Thyroid gland (tissue), 4 donors: Measurements from ENCODE around the gene RPN2. TPM values are rescaled to one million over a fixed set of nuclear protein-coding genes. Genes with fewer than 3 reads are reported as not detected.
A peak's percentile ranks its signal among the peaks of the same experiment; 100 is the strongest.

ENCODE experiments used
- DNase-seq, 2 donors: peaks; one replicate each; pipeline ENCODE4 v3.0.0-alpha.2; 2019
- H3K27ac ChIP-seq, 3 donors: fragments of 200-600 bp; sonication (generic); 1 replicate in 2 of 3; 2 replicates in 1 of 3; pipeline ENCODE4 v1.5.1; 2016 to 2019; ENCODE audit warnings: mild to moderate bottlenecking in 1 of 3, moderate library complexity in 1 of 3
- H3K27me3 ChIP-seq: fragments of 200-600 bp; sonication (generic); one replicate; pipeline ENCODE4 v1.5.1; 2019
- H3K36me3 ChIP-seq, 2 donors: fragments of 200-600 bp; sonication (generic); one replicate each; pipeline ENCODE4 v1.5.1; 2016 to 2019
- H3K4me1 ChIP-seq, 2 donors: fragments of 200-600 bp; sonication (generic); one replicate each; pipeline ENCODE4 v1.5.1; 2017 to 2019
- H3K4me3 ChIP-seq, 3 donors: fragments of 200-600 bp; sonication (generic); replicated peaks in 1 of 3; 1 replicate in 2 of 3; 2 replicates in 1 of 3; pipeline ENCODE4 v1.5.1; 2016; ENCODE audit warnings: mild to moderate bottlenecking in 1 of 3
- H3K9me3 ChIP-seq: fragments of 200-600 bp; sonication (generic); one replicate; pipeline ENCODE4 v1.5.1; 2017
- CTCF ChIP-seq, 6 experiments: fragments of 200-600 bp in 3 of 6; fragments of 450-650 bp in 3 of 6; sonication (generic) in 3 of 6; IDR thresholded peaks; one replicate each; pipeline ENCODE4 v1.5.1; 2016 to 2019; ENCODE audit warnings: antibody characterized with exemption in 6 of 6, mild to moderate bottlenecking in 2 of 6, inconsistent platforms in 1 of 6, moderate library complexity in 1 of 6
- POLR2A ChIP-seq, 2 donors: fragments of 450-650 bp; IDR thresholded peaks; one replicate each; pipeline ENCODE4 v1.6.1; 2017; ENCODE audit warnings: antibody characterized with exemption in 2 of 2, mild to moderate bottlenecking in 2 of 2, moderate library complexity in 1 of 2
- WGBS, 2 donors: methylation state at CpG; one replicate each; pipeline ENCODE4 v1.1.5; 2017; 5-methylcytosine and 5-hydroxymethylcytosine counted together
- intact Hi-C: fragments of 100-400 bp; cut with DNase I; formaldehyde crosslinking; loops from one replicate; pipeline ENCODE4 v1.15.1; 2023
- total RNA-seq, 4 donors: library from RNA; depleted of rRNA; stranded (reverse); fragments of >200 nt; gene quantifications; one replicate each; pipeline ENCODE4 v1.2.3, GENCODE V29; 2016

Gene RPN2
- total RNA-seq, 4 donors from 2014 or later = 175 to 342 (median 296) TPM

GRCh38 chr20:37274851-37275524 is 95.9 kb downstream of the RPN2 start:
- no peaks in the 10 kb centered on the region for H3K27me3 ChIP-seq
- no peak overlapping the region for H3K27ac ChIP-seq
- TF ChIP-seq POLR2A (IDR thresholded peaks at IDR 0.05) (no peak), CTCF (IDR thresholded peaks at IDR 0.05) (no peak)
- H3K4me3 ChIP-seq = no peak overlapping the region
- intact Hi-C loops = loop anchor here (5.0 kb wide), 1 partner anchor 257 kb away; no protein-coding TSS in a partner anchor
- DNase-seq = no peak
- peaks cover 7 to 9% of the 10 kb centered on the region in 2 donors for H3K4me1 ChIP-seq
- WGBS, 2 donors = 72 to 75% methylated on average over 5 of the region's 5 CpGs
- H3K36me3 ChIP-seq = no peaks in the 10 kb centered on the region
- H3K9me3 ChIP-seq = no peaks in the 10 kb centered on the region

- Histone ChIP-seq H3K27ac (peak overlapping the region in 1 of 3 donors; percentile 30), H3K9me3 (no peaks in the 10 kb centered on the region), H3K4me3 (no peak overlapping the region), H3K27me3 (no peaks in the 10 kb centered on the region), H3K4me1 (peaks cover 7 to 9% of the 10 kb centered on the region in 2 donors), H3K36me3 (no peaks in the 10 kb centered on the region)
- TF ChIP-seq CTCF (IDR thresholded peaks at IDR 0.05) (peak in 3 of 6 experiments; percentile 45 to 51 (median 51)), POLR2A (IDR thresholded peaks at IDR 0.05) (no peak)
- WGBS, 2 donors = 12 to 14% methylated on average over 15 of the region's 15 CpGs
- DNase-seq = peak; percentile 67 to 80
- intact Hi-C loops = no loop called here
Measured at GRCh38 chr20:37276494-37277252, 97.5 kb downstream of the RPN2 start.

- peaks cover 7 to 9% of the 10 kb centered on the region in 2 donors for H3K4me1 ChIP-seq
- intact Hi-C loops = no loop called here
- no peak for DNase-seq
- H3K27ac ChIP-seq = no peak overlapping the region
- WGBS, 2 donors = 66 to 84% methylated on average over 2 of the region's 2 CpGs
- H3K36me3 ChIP-seq = no peaks in the 10 kb centered on the region
- H3K4me3 ChIP-seq = no peak overlapping the region
- no peaks in the 10 kb centered on the region for H3K9me3 ChIP-seq
- no peaks in the 10 kb centered on the region for H3K27me3 ChIP-seq
- TF ChIP-seq POLR2A (IDR thresholded peaks at IDR 0.05) = no peak
- no peak for TF ChIP-seq CTCF (IDR thresholded peaks at IDR 0.05)
Measured at GRCh38 chr20:37277253-37277593, 98.1 kb downstream of the RPN2 start.

- TF ChIP-seq POLR2A (IDR thresholded peaks at IDR 0.05) = no peak
- TF ChIP-seq CTCF (IDR thresholded peaks at IDR 0.05) = no peak
- Histone ChIP-seq H3K36me3 (no peaks in the 10 kb centered on the region), H3K9me3 (no peaks in the 10 kb centered on the region), H3K4me1 (peaks cover 7 to 9% of the 10 kb centered on the region in 2 donors), H3K27me3 (no peaks in the 10 kb centered on the region), H3K27ac (no peak overlapping the region), H3K4me3 (no peak overlapping the region)
- intact Hi-C loops = no loop called here
- WGBS, 2 donors = 68 to 73% methylated on average over 12 of the region's 12 CpGs
- DNase-seq = no peak
Measured at GRCh38 chr20:37278966-37279590, 99.9 kb downstream of the RPN2 start.
